Ectodermal cell (in vitro differentiated cells): ENCODE data around the gene NEUROD6.

ENCODE experiments used
- H3K27ac ChIP-seq: 2 replicates; pipeline ENCODE4 v1.7.0; 2013; ENCODE audit warnings: mild to moderate bottlenecking, low read depth, low read length; ENCODE audit not compliant: insufficient read depth, poor library complexity, severe bottlenecking
- H3K27me3 ChIP-seq: 2 replicates; pipeline ENCODE4 v1.7.0; 2013; ENCODE audit warnings: mild to moderate bottlenecking, low read length; ENCODE audit not compliant: insufficient read depth, control insufficient read depth, poor library complexity, severe bottlenecking
- H3K36me3 ChIP-seq: one replicate; pipeline ENCODE4 v1.7.0; 2013; ENCODE audit warnings: low read length; ENCODE audit not compliant: control insufficient read depth, insufficient read depth
- H3K4me1 ChIP-seq: one replicate; pipeline ENCODE4 v1.7.0; 2013; ENCODE audit warnings: low read length; ENCODE audit not compliant: control insufficient read depth, insufficient read depth
- H3K4me3 ChIP-seq: 2 replicates; pipeline ENCODE4 v1.7.0; 2013; ENCODE audit warnings: low read depth, low read length, control low read depth; ENCODE audit not compliant: insufficient read depth
- H3K9me3 ChIP-seq: 2 replicates; pipeline ENCODE4 v1.7.0; 2013; ENCODE audit warnings: mild to moderate bottlenecking, low read length, moderate library complexity; ENCODE audit not compliant: control insufficient read depth
- WGBS, 2 experiments: methylation state at CpG; one replicate each; pipeline ENCODE4 v1.1.7; 2013; ENCODE audit warnings: missing lambda C conversion rate in 2 of 2; 5-methylcytosine and 5-hydroxymethylcytosine counted together

Gene NEUROD6

GRCh38 chr7:31311552-31311951 is 29.0 kb downstream of the NEUROD6 start:
- H3K4me3 ChIP-seq, result no peak overlapping the region
- no peaks in the 10 kb centered on the region for H3K9me3 ChIP-seq
- H3K36me3 ChIP-seq, result no peaks in the 10 kb centered on the region
- no peaks in the 10 kb centered on the region for H3K4me1 ChIP-seq
- H3K27ac ChIP-seq, result no peak overlapping the region
- no peaks in the 10 kb centered on the region for H3K27me3 ChIP-seq
- 68 to 71% methylated on average over 6 of the region's 6 CpGs for WGBS, 2 experiments

DNA sequence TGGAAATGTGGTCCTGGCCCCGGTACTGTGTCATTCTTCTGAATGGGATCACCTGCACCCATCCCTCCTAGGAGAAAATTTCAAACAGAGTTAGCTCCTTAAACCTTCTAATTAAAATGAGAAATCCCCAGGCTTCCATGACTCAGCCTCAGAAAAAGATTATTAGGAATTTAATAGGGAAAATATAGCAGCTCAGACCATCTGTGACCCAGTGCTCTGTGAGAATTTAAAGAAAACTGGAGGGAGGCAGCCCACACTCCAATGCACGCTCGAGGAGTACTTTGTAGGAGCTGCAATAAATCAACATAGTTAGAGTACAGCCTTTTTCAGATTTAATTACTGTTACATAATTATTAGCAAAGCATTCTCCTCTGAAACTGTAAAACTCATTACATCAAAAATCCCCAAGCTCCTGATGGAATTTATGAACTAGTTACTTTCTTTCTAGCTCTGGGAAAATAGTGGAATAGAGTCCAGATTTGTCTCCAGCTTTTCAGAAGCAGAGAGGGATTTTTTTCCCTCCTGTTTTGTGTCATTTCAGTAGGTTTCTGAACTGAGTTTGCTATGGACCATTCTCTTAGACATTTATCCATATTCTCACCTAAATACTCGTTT is 30.1 kb downstream of the NEUROD6 start:
- H3K9me3 ChIP-seq, result no peaks in the 10 kb centered on the region
- H3K4me1 ChIP-seq, result no peaks in the 10 kb centered on the region
- no peak overlapping the region for H3K27ac ChIP-seq
- WGBS, 2 experiments, result 97 to 98% methylated on average over 3 to 4 of the region's 4 CpGs
- no peak overlapping the region for H3K4me3 ChIP-seq
- no peaks in the 10 kb centered on the region for H3K36me3 ChIP-seq
- no peaks in the 10 kb centered on the region for H3K27me3 ChIP-seq

DNA sequence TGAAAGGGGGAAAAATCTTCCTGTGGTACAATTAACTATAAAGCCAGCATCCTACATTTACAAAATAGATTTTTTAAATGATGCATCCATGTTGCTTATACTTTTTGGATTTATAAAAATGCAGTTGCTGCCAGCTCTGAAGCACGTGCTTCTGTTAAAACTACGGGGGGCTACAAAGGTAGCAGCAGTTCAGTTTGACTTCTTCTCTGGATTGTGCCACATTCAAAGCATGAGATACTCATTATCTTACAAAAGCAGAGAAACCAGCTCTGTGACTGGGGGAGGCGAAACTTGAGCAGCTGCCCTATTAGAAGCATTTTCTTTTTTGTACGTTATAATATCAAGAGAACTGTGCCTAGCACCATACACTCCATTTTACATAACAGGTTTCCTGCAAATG is 31.1 kb downstream of the NEUROD6 start:
- Histone ChIP-seq H3K27ac (no peak overlapping the region), H3K36me3 (no peaks in the 10 kb centered on the region), H3K27me3 (no peaks in the 10 kb centered on the region), H3K4me1 (no peaks in the 10 kb centered on the region), H3K4me3 (no peak overlapping the region), H3K9me3 (no peaks in the 10 kb centered on the region)
- WGBS, 2 experiments, result 28 to 38% methylated on average over 3 to 4 of the region's 4 CpGs

GRCh38 chr7:31308652-31309051 is 31.9 kb downstream of the NEUROD6 start:
- no peaks in the 10 kb centered on the region for H3K9me3 ChIP-seq
- H3K4me1 ChIP-seq, result no peaks in the 10 kb centered on the region
- H3K4me3 ChIP-seq, result no peak overlapping the region
- H3K27me3 ChIP-seq, result no peaks in the 10 kb centered on the region
- H3K27ac ChIP-seq, result no peak overlapping the region
- H3K36me3 ChIP-seq, result no peaks in the 10 kb centered on the region
- 87 to 94% methylated on average over 3 to 4 of the region's 5 CpGs for WGBS, 2 experiments

DNA sequence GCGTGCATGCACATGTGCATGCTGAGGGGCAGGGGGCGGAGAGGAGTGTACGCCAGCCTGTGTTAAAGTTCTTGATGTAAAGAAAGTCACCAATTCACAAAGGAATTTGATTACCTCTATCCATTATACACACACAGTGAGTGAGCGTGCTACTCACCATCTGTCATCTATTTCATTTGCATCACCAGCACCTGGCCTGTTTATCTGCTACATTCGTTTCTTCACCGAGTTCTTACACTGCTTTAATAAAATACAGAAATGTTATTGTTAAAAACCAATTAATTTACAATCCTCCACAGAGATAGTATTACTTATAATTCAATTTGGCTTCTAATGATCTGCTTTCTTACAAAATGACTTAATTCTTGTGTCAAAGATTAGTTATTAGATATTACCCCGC is 32.6 kb downstream of the NEUROD6 start:
- Histone ChIP-seq H3K36me3 (no peaks in the 10 kb centered on the region), H3K4me1 (no peaks in the 10 kb centered on the region), H3K9me3 (no peaks in the 10 kb centered on the region), H3K27ac (no peak overlapping the region), H3K4me3 (no peak overlapping the region), H3K27me3 (no peaks in the 10 kb centered on the region)
- WGBS, 2 experiments, result 95 to 96% methylated on average over 5 to 7 of the region's 7 CpGs

DNA sequence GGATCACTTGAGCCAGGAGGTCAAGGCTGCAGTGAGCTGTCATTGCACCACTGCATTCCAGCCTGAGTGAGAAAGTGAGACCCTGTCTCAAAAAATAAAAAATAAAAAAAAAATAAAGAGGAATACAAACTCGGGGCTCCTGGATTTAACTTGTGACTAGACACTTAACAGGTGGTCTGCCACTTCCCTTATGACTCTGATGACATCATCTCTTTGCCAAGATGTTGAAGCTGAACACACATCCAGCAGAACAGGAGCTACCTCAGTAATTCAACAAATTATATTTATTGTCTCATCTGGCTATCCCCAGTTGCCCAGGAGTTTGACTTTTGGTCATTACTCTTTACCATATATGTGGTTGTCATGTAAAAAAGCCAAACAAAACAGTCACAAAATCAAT is 35.3 kb downstream of the NEUROD6 start:
- H3K4me3 ChIP-seq, result no peak overlapping the region
- no peaks in the 10 kb centered on the region for H3K27me3 ChIP-seq
- 93% methylated on average over 1 of the region's 1 CpG for WGBS, 2 experiments
- H3K27ac ChIP-seq, result no peak overlapping the region
- H3K9me3 ChIP-seq, result no peaks in the 10 kb centered on the region
- H3K36me3 ChIP-seq, result no peaks in the 10 kb centered on the region
- H3K4me1 ChIP-seq, result no peaks in the 10 kb centered on the region

GRCh38 chr7:31304446-31304845 is 36.1 kb downstream of the NEUROD6 start:
- H3K4me1 ChIP-seq, result no peaks in the 10 kb centered on the region
- no peaks in the 10 kb centered on the region for H3K9me3 ChIP-seq
- no peaks in the 10 kb centered on the region for H3K36me3 ChIP-seq
- WGBS, 2 experiments, result 82 to 86% methylated on average over 4 of the region's 4 CpGs
- no peak overlapping the region for H3K4me3 ChIP-seq
- H3K27me3 ChIP-seq, result no peaks in the 10 kb centered on the region
- H3K27ac ChIP-seq, result no peak overlapping the region

GRCh38 chr7:31302356-31302755 is 38.2 kb downstream of the NEUROD6 start:
- Histone ChIP-seq H3K4me3 (no peak overlapping the region), H3K9me3 (no peaks in the 10 kb centered on the region), H3K36me3 (no peaks in the 10 kb centered on the region), H3K27ac (no peak overlapping the region), H3K27me3 (no peaks in the 10 kb centered on the region), H3K4me1 (no peaks in the 10 kb centered on the region)
- WGBS, 2 experiments, result 85% methylated on average over 7 of the region's 7 CpGs

GRCh38 chr7:31299336-31299735 is 41.2 kb downstream of the NEUROD6 start:
- Histone ChIP-seq H3K4me3 (no peak overlapping the region), H3K36me3 (no peaks in the 10 kb centered on the region), H3K27ac (no peak overlapping the region), H3K9me3 (no peaks in the 10 kb centered on the region), H3K27me3 (no peaks in the 10 kb centered on the region), H3K4me1 (no peaks in the 10 kb centered on the region)
- 91 to 94% methylated on average over 1 of the region's 1 CpG for WGBS, 2 experiments

- no peaks in the 10 kb centered on the region for H3K27me3 ChIP-seq
- H3K9me3 ChIP-seq, result no peaks in the 10 kb centered on the region
- no peak overlapping the region for H3K27ac ChIP-seq
- WGBS, 2 experiments, result 94 to 98% methylated on average over 2 of the region's 2 CpGs
- no peak overlapping the region for H3K4me3 ChIP-seq
- H3K4me1 ChIP-seq, result no peaks in the 10 kb centered on the region
- no peaks in the 10 kb centered on the region for H3K36me3 ChIP-seq
These were observed 49.9 kb downstream of the NEUROD6 start for GRCh38 chr7:31290601-31291000.
